Parathyroid adenoma (tissue), 2 donors: ENCODE results near the gene PRB4.

Source experiments
- H2AFZ ChIP-seq: fragments of 300-600 bp; sonication (generic); one replicate; pipeline ENCODE4 v1.7.0; 2017; ENCODE audit warnings: antibody characterized with exemption, mild to moderate bottlenecking
- H3K27ac ChIP-seq: fragments of 300-600 bp; sonication (generic); one replicate; pipeline ENCODE4 v1.7.0; 2017
- H3K27me3 ChIP-seq: fragments of 300-600 bp; sonication (generic); one replicate; pipeline ENCODE4 v1.7.0; 2017; ENCODE audit warnings: low read length; ENCODE audit not compliant: control insufficient read depth, insufficient read depth
- H3K36me3 ChIP-seq: fragments of 300-600 bp; sonication (generic); one replicate; pipeline ENCODE4 v1.7.0; 2017; ENCODE audit warnings: low read length; ENCODE audit not compliant: control insufficient read depth, insufficient read depth
- H3K4me1 ChIP-seq: fragments of 300-600 bp; sonication (generic); one replicate; pipeline ENCODE4 v1.7.0; 2017; ENCODE audit warnings: control low read depth
- H3K4me2 ChIP-seq: fragments of 300-600 bp; sonication (generic); one replicate; pipeline ENCODE4 v1.7.0; 2017; ENCODE audit warnings: low read length
- H3K4me3 ChIP-seq: fragments of 300-600 bp; sonication (generic); one replicate; pipeline ENCODE4 v1.7.0; 2017; ENCODE audit warnings: low read depth, low read length
- H3K79me2 ChIP-seq: fragments of 300-600 bp; sonication (generic); one replicate; pipeline ENCODE4 v1.7.0; 2017; ENCODE audit warnings: control low read depth
- H3K9ac ChIP-seq: fragments of 300-600 bp; sonication (generic); one replicate; pipeline ENCODE4 v1.7.0; 2017; ENCODE audit warnings: mild to moderate bottlenecking
- H3K9me3 ChIP-seq: fragments of 300-600 bp; sonication (generic); one replicate; pipeline ENCODE4 v1.7.0; 2017; ENCODE audit warnings: low read length; ENCODE audit not compliant: control insufficient read depth
- TF ChIP-seq, protein P1 (sequence below): fragments of 300-600 bp; sonication (generic); IDR thresholded peaks from one replicate; pipeline ENCODE4 v1.7.0; 2017; ENCODE audit warnings: antibody characterized with exemption, mild to moderate bottlenecking
- donor health status: primary hyperparathyroidism.

PRB4 gene

DNA sequence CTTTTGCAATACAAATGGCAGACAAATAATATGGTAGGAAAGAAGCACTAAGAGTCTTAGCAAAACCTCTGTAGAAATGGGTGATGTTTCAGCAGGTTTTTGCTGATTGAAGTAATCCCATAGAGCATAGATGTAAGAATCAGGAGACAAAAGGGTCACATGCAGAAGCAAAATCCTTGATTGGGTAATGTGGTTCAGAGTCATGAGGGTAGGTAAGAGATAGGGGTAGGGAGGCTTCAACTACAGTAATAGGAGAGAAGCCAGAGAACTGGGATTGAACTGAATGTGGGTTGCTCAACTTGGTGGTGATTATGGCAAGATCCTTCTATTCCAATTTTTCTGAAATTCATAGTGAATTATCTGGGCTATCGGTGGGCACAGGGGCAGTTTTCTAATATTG lies 45.7 kb downstream of the PRB4 start:
- Histone ChIP-seq H3K4me1 (no peaks in the 10 kb centered on the region), H3K36me3 (no peaks in the 10 kb centered on the region), H2AFZ (no peak overlapping the region), H3K9ac (no peak overlapping the region), H3K27ac (no peak overlapping the region), H3K9me3 (no peaks in the 10 kb centered on the region), H3K4me2 (no peak overlapping the region), H3K27me3 (no peaks in the 10 kb centered on the region), H3K79me2 (no peaks in the 10 kb centered on the region), H3K4me3 (no peak overlapping the region)
- TF ChIP-seq, protein P1, sequence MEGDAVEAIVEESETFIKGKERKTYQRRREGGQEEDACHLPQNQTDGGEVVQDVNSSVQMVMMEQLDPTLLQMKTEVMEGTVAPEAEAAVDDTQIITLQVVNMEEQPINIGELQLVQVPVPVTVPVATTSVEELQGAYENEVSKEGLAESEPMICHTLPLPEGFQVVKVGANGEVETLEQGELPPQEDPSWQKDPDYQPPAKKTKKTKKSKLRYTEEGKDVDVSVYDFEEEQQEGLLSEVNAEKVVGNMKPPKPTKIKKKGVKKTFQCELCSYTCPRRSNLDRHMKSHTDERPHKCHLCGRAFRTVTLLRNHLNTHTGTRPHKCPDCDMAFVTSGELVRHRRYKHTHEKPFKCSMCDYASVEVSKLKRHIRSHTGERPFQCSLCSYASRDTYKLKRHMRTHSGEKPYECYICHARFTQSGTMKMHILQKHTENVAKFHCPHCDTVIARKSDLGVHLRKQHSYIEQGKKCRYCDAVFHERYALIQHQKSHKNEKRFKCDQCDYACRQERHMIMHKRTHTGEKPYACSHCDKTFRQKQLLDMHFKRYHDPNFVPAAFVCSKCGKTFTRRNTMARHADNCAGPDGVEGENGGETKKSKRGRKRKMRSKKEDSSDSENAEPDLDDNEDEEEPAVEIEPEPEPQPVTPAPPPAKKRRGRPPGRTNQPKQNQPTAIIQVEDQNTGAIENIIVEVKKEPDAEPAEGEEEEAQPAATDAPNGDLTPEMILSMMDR: no peak
